H7 (cell line): ENCODE data around the gene ERAS. TPM values are rescaled to one million over a fixed set of nuclear protein-coding genes. Genes with fewer than 3 reads are reported as not detected.

ENCODE experiments used
- DNase-seq: peaks from one replicate; pipeline ENCODE4 v3.0.0; 2012
- H3K27me3 ChIP-seq: 2 replicates; pipeline ENCODE4 v1.6.0; 2011; ENCODE audit warnings: mild to moderate bottlenecking, low read length; ENCODE audit not compliant: control insufficient read depth, insufficient read depth
- H3K36me3 ChIP-seq: replicated peaks from 2 replicates; pipeline ENCODE4 v1.5.1; 2011; ENCODE audit warnings: low read length; ENCODE audit not compliant: control insufficient read depth, insufficient read depth
- H3K4me3 ChIP-seq: 2 replicates; pipeline ENCODE4 v1.5.1; 2011; ENCODE audit warnings: low read depth, mild to moderate bottlenecking, control low read depth, low read length, moderate library complexity; ENCODE audit not compliant: insufficient read depth
- total RNA-seq: library from RNA; depleted of rRNA; stranded (reverse); fragments of >200 nt; shearing (Covaris generic); gene quantifications from 2 replicates; pipeline ENCODE4 v1.2.3, GENCODE V29; 2014; rRNA removed

ERAS gene, protein sequence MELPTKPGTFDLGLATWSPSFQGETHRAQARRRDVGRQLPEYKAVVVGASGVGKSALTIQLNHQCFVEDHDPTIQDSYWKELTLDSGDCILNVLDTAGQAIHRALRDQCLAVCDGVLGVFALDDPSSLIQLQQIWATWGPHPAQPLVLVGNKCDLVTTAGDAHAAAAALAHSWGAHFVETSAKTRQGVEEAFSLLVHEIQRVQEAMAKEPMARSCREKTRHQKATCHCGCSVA
- 0.21 TPM in 1 of 2 replicates, not detected in the other for total RNA-seq

GRCh38 chrX:48826135-48826875, at the start of gene ERAS:
TSS of gene ERAS (plus strand) at chrX:48826513. CDS start at chrX:48829124, 2,611 bp downstream.
- Histone ChIP-seq H3K4me3 (peak within 1 kb of the TSS; percentile 29), H3K27me3 (peaks cover 19% of the 10 kb centered on the region)
- DNase-seq: peak; percentile 77

DNA sequence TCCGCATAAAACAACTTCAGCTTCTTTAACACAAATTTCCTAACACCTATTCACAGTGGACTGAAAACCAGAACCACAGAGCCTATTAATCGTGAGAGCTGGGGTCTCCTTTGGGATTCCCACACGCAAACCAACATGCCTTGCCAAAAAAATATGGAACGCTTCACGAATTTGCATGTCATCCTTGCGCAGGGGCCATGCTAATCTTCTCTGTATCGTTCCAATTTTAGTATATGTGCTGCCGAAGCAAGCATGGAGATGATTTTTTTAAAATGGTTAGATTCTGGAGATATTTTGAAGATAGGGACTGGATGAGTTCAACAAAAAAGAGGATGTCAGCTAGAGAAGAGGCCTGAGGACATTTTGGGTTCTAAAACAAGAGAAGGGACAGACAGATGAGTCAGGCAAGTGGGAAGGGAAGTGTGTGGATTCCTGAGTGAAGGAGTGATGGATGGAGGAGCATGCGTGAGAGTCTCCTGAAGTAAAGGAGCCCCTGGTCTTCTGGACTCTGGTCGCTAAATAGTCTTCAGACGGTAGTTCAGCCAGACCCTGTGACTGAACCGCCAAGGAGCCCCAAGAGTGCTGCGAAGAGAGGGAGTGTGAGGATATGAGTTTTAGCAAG, 49.4 kb upstream of the ERAS start:
- H3K4me3 ChIP-seq: no peak overlapping the region
- DNase-seq: no peak
- H3K27me3 ChIP-seq: no peaks in the 10 kb centered on the region
- no peaks in the 10 kb centered on the region for H3K36me3 ChIP-seq

More at GRCh38 chrX:48826135-48826875, at the start of gene ERAS:
- 0 out of 2 replicates have a peak, but pooled peaks cover 2% of the 10 kb centered on the region for H3K36me3 ChIP-seq

- no peaks in the 10 kb centered on the region for H3K27me3 ChIP-seq
- no peak for DNase-seq
- H3K36me3 ChIP-seq: no peaks in the 10 kb centered on the region
- no peak overlapping the region for H3K4me3 ChIP-seq
Measured at GRCh38 chrX:48779399-48779798, 46.9 kb upstream of the ERAS start.

DNA sequence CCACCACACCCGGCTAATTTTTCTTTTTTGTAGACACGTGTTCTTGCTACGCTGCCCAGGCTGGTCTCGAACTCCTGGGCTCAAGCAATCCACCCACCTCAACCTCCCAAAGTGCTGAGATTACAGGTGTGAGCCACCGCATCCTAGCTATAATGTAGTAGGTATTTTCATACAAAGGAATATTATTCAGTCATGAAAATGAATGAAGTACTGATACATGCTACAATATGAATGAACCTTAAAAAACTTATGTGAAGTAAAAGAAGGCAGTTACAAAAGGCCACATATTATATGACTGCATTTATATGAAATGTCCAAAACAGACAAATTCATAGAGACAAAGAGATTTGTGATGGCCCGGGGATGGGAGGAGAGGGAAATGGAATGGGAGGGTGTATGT, 44.6 kb upstream of the ERAS start:
- H3K36me3 ChIP-seq: no peaks in the 10 kb centered on the region
- no peak overlapping the region for H3K4me3 ChIP-seq
- no peak for DNase-seq
- no peaks in the 10 kb centered on the region for H3K27me3 ChIP-seq

- no peaks in the 10 kb centered on the region for H3K27me3 ChIP-seq
- no peak overlapping the region for H3K4me3 ChIP-seq
- no peak for DNase-seq
Measured at GRCh38 chrX:48782216-48782615, 44.1 kb upstream of the ERAS start.

GRCh38 chrX:48782795-48783194, 43.5 kb upstream of the ERAS start:
- no peaks in the 10 kb centered on the region for H3K27me3 ChIP-seq
- no peaks in the 10 kb centered on the region for H3K36me3 ChIP-seq
- no peak overlapping the region for H3K4me3 ChIP-seq
- DNase-seq: peak; percentile 33

More at GRCh38 chrX:48782216-48782615, 44.1 kb upstream of the ERAS start:
- no peaks in the 10 kb centered on the region for H3K36me3 ChIP-seq

DNA sequence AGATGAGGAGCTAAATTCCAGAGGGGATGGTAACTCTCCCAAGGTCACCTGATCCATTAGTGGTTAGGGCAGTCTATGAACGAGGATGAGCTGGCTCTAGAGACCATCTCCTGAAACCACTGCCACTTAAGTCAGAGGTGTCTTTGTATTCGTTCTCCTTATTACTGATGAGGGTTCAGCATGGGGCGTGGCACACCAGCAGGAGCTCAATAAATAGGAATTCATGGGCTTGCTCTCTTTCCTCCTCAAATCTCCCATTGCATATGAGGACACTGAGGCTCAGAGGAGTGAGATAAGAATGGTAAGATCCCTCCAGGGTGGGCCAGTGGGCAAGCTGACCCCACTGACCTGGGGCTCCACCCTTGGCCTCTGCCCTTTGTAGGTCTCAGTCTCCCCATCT, 41.6 kb upstream of the ERAS start:
- no peak for DNase-seq
- Histone ChIP-seq H3K27me3 (no peaks in the 10 kb centered on the region), H3K4me3 (no peak overlapping the region), H3K36me3 (no peaks in the 10 kb centered on the region)

- Histone ChIP-seq H3K27me3 (no peaks in the 10 kb centered on the region), H3K4me3 (no peak overlapping the region), H3K36me3 (no peaks in the 10 kb centered on the region)
- DNase-seq: no peak
Measured at GRCh38 chrX:48785186-48785539, 41.1 kb upstream of the ERAS start.

GRCh38 chrX:48785540-48786214, 40.6 kb upstream of the ERAS start:
- DNase-seq: peak; percentile 31
- no peak overlapping the region for H3K4me3 ChIP-seq
- H3K36me3 ChIP-seq: no peaks in the 10 kb centered on the region
- no peaks in the 10 kb centered on the region for H3K27me3 ChIP-seq

DNA sequence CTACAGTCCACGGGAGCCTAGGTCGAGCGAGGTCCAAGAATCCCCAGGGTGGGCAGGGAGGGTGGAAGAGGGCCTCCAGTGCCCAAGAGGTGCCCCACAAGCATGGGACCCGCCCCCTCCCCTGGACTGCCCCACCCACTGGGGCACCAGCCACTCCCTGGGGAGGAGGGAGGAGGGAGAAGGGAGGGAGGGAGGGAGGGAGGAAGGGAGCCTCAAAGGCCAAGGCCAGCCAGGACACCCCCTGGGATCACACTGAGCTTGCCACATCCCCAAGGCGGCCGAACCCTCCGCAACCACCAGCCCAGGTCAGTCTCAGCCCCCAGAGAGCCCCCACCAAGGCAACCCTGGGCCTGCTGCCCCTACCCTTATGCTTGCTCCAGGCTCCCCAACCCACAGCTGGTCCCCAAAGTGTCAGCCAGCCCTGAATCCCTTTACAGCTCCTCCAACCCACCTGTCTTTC, 39.9 kb upstream of the ERAS start, which contains the start of gene GATA1:
GATA1 (plus strand) TSS at position 250 of the 460 bp plus-strand sequence. CDS start 4,520 bp downstream, outside the sequence.
- Histone ChIP-seq H3K36me3 (no peaks in the 10 kb centered on the region), H3K4me3 (no peak within 1 kb of the TSS), H3K27me3 (no peaks in the 10 kb centered on the region)
- DNase-seq: peak; percentile 49

- Histone ChIP-seq H3K36me3 (no peaks in the 10 kb centered on the region), H3K4me3 (no peak overlapping the region), H3K27me3 (no peaks in the 10 kb centered on the region)
- no peak for DNase-seq
Measured at GRCh38 chrX:48786825-48787504, 39.3 kb upstream of the ERAS start.

GRCh38 chrX:48787505-48788443, 38.5 kb upstream of the ERAS start:
- peak; percentile 22 for DNase-seq
- Histone ChIP-seq H3K36me3 (no peaks in the 10 kb centered on the region), H3K27me3 (no peaks in the 10 kb centered on the region), H3K4me3 (no peak overlapping the region)
